GM12801 (cell line): ENCODE data around the gene CCDC85A.

ENCODE experiments used
- CTCF ChIP-seq: IDR thresholded peaks from one replicate; pipeline ENCODE4 v1.5.1; 2011; ENCODE audit warnings: control low read depth; ENCODE audit not compliant: insufficient read length; ENCODE audit errors: extremely low read depth

The CCDC85A gene

GRCh38 chr2:56369316-56369715 lies 185.5 kb downstream of the CCDC85A start:
- no peak for TF ChIP-seq CTCF

- TF ChIP-seq CTCF = no peak
Observed at GRCh38 chr2:56372071-56372656, 188.4 kb downstream of the CCDC85A start.

GRCh38 chr2:56375251-56375650 lies 191.5 kb downstream of the CCDC85A start:
- TF ChIP-seq CTCF = no peak

- no peak for TF ChIP-seq CTCF
Observed at GRCh38 chr2:56376699-56377665, 193.2 kb downstream of the CCDC85A start.

- TF ChIP-seq CTCF = no peak
Observed at GRCh38 chr2:56379066-56379465, 195.3 kb downstream of the CCDC85A start.

- TF ChIP-seq CTCF = no peak
Observed at GRCh38 chr2:56380861-56381260, 197.1 kb downstream of the CCDC85A start.

GRCh38 chr2:56382466-56382865 lies 198.7 kb downstream of the CCDC85A start:
- no peak for TF ChIP-seq CTCF
